Natural killer cell (primary cell): ENCODE results near the gene DUOXA2. TPM values are rescaled to one million over a fixed set of nuclear protein-coding genes. Genes with fewer than 3 reads are reported as not detected.

Source experiments
- ATAC-seq, 3 donors: fragments of 150-1000 bp in 2 of 3; fragments of 200-7000 bp in 1 of 3; cut with Tn5 transposase; 1 replicate in 1 of 3; 2 replicates in 2 of 3; pipeline ENCODE4 v1.10.0; 2021; ENCODE audit warnings: mild to moderate bottlenecking in 2 of 3, moderate library complexity in 2 of 3
- DNase-seq, 2 donors: peaks; one replicate each; pipeline versions ENCODE4 v3.0.0 to v3.0.0-alpha.2; 2013 to 2021; ENCODE audit warnings: mixed read lengths in 1 of 2
- H3K27ac ChIP-seq: one replicate; pipeline ENCODE4 v1.5.1; 2013; ENCODE audit warnings: mild to moderate bottlenecking, low read length
- H3K27me3 ChIP-seq: one replicate; pipeline ENCODE4 v1.6.1; 2013; ENCODE audit warnings: low read length; ENCODE audit not compliant: control insufficient read depth, insufficient read depth
- H3K36me3 ChIP-seq: one replicate; pipeline ENCODE4 v1.6.1; 2013; ENCODE audit warnings: low read length; ENCODE audit not compliant: control insufficient read depth, insufficient read depth
- H3K4me1 ChIP-seq: one replicate; pipeline ENCODE4 v1.6.1; 2013; ENCODE audit warnings: low read length; ENCODE audit not compliant: control insufficient read depth, insufficient read depth
- H3K4me3 ChIP-seq: one replicate; pipeline ENCODE4 v1.5.1; 2013; ENCODE audit warnings: low read length
- H3K9me3 ChIP-seq: one replicate; pipeline ENCODE4 v1.6.1; 2013; ENCODE audit warnings: low read length; ENCODE audit not compliant: control insufficient read depth, insufficient read depth
- H3K27ac Mint-ChIP-seq, 2 donors: one replicate each; pipeline ENCODE4 v1.8.0; 2022; ENCODE audit warnings: mild to moderate bottlenecking in 2 of 2, mixed read lengths in 2 of 2, moderate library complexity in 1 of 2
- H3K27me3 Mint-ChIP-seq, 2 donors: one replicate each; pipeline ENCODE4 v1.8.0; 2022; ENCODE audit warnings: low read depth in 2 of 2, mixed read lengths in 2 of 2
- H3K36me3 Mint-ChIP-seq: one replicate; pipeline ENCODE4 v1.8.0; 2022; ENCODE audit warnings: mixed read lengths
- H3K4me1 Mint-ChIP-seq, 2 donors: one replicate each; pipeline ENCODE4 v1.8.0; 2022; ENCODE audit warnings: mixed read lengths in 2 of 2
- H3K4me3 Mint-ChIP-seq: one replicate; pipeline ENCODE4 v1.8.0; 2022; ENCODE audit warnings: mild to moderate bottlenecking, moderate library complexity, mixed read lengths
- H3K9me3 Mint-ChIP-seq, 2 donors: one replicate each; pipeline ENCODE4 v1.8.0; 2022; ENCODE audit warnings: mixed read lengths in 2 of 2
- WGBS: methylation state at CpG from one replicate; pipeline ENCODE4 v1.1.7; 2013; ENCODE audit warnings: missing lambda C conversion rate; ENCODE audit not compliant: insufficient coverage; 5-methylcytosine and 5-hydroxymethylcytosine counted together
- intact Hi-C: fragments of 100-400 bp; cut with micrococcal nuclease; formaldehyde crosslinking; loops from one replicate; pipeline ENCODE4 v1.14.2; 2022
- total RNA-seq, 4 donors: library from RNA; stranded (reverse); fragments of 120-200 nt in 1 of 4; gene quantifications; one replicate each; pipeline versions ENCODE4 v1.2.3 to v1.2.4, GENCODE V29; 2013 to 2022
- TF ChIP-seq, protein P1 (sequence below): fragments of 200-600 bp; IDR thresholded peaks from one replicate; pipeline ENCODE4 v1.8.0; 2022; ENCODE audit warnings: antibody characterized with exemption

DUOXA2 gene
- total RNA-seq, 3 donors from 2014 or later (not counting 1 experiment from before 2014, with no cell fraction given) = not detected

- Histone ChIP-seq H3K27ac (no peak overlapping the region), H3K27me3 (peaks cover 66% of the 10 kb centered on the region), H3K36me3 (no peaks in the 10 kb centered on the region), H3K9me3 (no peaks in the 10 kb centered on the region), H3K4me1 (peaks cover 31% of the 10 kb centered on the region), H3K4me3 (no peak overlapping the region)
- intact Hi-C loops = no loop called here
- no peak overlapping the region for H3K27ac Mint-ChIP-seq
- no peaks in the 10 kb centered on the region for H3K9me3 Mint-ChIP-seq
- WGBS = 7% methylated on average over 2 of the region's 2 CpGs
- peaks cover 14 to 29% of the 10 kb centered on the region in 2 donors for H3K4me1 Mint-ChIP-seq
- H3K27me3 Mint-ChIP-seq = peaks cover 73 to 76% of the 10 kb centered on the region in 2 donors
- DNase-seq = no peak
- no peak overlapping the region for H3K4me3 Mint-ChIP-seq
- no peak for ATAC-seq
- TF ChIP-seq, protein P1, sequence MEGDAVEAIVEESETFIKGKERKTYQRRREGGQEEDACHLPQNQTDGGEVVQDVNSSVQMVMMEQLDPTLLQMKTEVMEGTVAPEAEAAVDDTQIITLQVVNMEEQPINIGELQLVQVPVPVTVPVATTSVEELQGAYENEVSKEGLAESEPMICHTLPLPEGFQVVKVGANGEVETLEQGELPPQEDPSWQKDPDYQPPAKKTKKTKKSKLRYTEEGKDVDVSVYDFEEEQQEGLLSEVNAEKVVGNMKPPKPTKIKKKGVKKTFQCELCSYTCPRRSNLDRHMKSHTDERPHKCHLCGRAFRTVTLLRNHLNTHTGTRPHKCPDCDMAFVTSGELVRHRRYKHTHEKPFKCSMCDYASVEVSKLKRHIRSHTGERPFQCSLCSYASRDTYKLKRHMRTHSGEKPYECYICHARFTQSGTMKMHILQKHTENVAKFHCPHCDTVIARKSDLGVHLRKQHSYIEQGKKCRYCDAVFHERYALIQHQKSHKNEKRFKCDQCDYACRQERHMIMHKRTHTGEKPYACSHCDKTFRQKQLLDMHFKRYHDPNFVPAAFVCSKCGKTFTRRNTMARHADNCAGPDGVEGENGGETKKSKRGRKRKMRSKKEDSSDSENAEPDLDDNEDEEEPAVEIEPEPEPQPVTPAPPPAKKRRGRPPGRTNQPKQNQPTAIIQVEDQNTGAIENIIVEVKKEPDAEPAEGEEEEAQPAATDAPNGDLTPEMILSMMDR = no peak
- no peaks in the 10 kb centered on the region for H3K36me3 Mint-ChIP-seq
Observed at GRCh38 chr15:45114751-45115085, 592 bp downstream of the DUOXA2 start.

DNA sequence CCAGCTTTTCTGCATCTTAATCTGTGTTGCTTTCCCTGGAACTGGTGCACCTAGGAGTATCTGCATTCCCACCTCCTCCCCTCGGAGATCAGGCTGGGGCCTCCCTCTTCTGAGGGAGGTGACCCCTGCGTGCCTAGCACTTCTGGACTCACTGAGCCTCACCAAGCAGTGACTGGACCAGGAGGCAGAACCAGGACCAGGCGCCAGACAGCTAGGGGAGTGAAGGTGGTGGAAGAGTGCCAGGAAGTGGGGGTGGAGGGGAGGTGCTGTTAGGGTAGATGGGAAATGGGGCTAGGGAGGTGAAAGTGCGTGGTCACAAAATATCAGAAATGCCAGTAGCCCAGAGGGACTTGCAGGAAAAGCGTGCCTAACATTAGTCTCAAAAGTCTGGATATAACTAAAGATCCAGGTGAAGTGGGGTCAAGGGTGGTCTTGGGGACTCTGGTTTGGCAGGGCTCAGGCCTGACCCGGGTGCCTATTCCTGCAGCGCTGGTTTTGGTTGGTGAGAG is 1.2 kb downstream of the DUOXA2 start:
- Histone ChIP-seq H3K9me3 (no peaks in the 10 kb centered on the region), H3K4me3 (no peak overlapping the region), H3K36me3 (no peaks in the 10 kb centered on the region), H3K27ac (no peak overlapping the region), H3K27me3 (peaks cover 62% of the 10 kb centered on the region), H3K4me1 (peaks cover 31% of the 10 kb centered on the region)
- Mint-ChIP-seq H3K4me1 (peaks cover 14 to 29% of the 10 kb centered on the region in 2 donors), H3K9me3 (no peaks in the 10 kb centered on the region), H3K27me3 (peaks cover 67 to 70% of the 10 kb centered on the region in 2 donors), H3K27ac (no peak overlapping the region), H3K4me3 (no peak overlapping the region), H3K36me3 (no peaks in the 10 kb centered on the region)
- 60% methylated on average over 7 of the region's 7 CpGs for WGBS
- no peak for ATAC-seq
- DNase-seq = no peak
- TF ChIP-seq, protein P1 = no peak
- intact Hi-C loops = no loop called here

- intact Hi-C loops = no loop called here
- Histone ChIP-seq H3K36me3 (no peaks in the 10 kb centered on the region), H3K27me3 (peaks cover 60% of the 10 kb centered on the region), H3K9me3 (no peaks in the 10 kb centered on the region), H3K4me1 (peaks cover 31% of the 10 kb centered on the region), H3K27ac (no peak overlapping the region), H3K4me3 (no peak overlapping the region)
- ATAC-seq = no peak
- H3K27me3 Mint-ChIP-seq = peaks cover 64 to 68% of the 10 kb centered on the region in 2 donors
- H3K4me3 Mint-ChIP-seq = no peak overlapping the region
- H3K27ac Mint-ChIP-seq = no peak overlapping the region
- WGBS = 8% methylated on average over 14 of the region's 19 CpGs
- H3K9me3 Mint-ChIP-seq = no peaks in the 10 kb centered on the region
- peaks cover 14 to 29% of the 10 kb centered on the region in 2 donors for H3K4me1 Mint-ChIP-seq
- no peak for DNase-seq
- no peaks in the 10 kb centered on the region for H3K36me3 Mint-ChIP-seq
- TF ChIP-seq, protein P1 = no peak
Observed at GRCh38 chr15:45116006-45116481, 1.9 kb downstream of the DUOXA2 start.
